HS-5 (cell line): ENCODE results near the gene FPGS.
"Not testable (repeated sequence)": the region's sequence is repeated elsewhere in the genome, so short reads cannot be mapped to it uniquely, and the experiment has no call there.

Experiments
- DNase-seq: peaks from one replicate; pipeline ENCODE4 v3.0.0-alpha.2; 2012; ENCODE audit warnings: low read depth

FPGS gene

GRCh38 chr9:127812011-127812410 is 9.3 kb downstream of the FPGS start:
- no peak for DNase-seq

DNA sequence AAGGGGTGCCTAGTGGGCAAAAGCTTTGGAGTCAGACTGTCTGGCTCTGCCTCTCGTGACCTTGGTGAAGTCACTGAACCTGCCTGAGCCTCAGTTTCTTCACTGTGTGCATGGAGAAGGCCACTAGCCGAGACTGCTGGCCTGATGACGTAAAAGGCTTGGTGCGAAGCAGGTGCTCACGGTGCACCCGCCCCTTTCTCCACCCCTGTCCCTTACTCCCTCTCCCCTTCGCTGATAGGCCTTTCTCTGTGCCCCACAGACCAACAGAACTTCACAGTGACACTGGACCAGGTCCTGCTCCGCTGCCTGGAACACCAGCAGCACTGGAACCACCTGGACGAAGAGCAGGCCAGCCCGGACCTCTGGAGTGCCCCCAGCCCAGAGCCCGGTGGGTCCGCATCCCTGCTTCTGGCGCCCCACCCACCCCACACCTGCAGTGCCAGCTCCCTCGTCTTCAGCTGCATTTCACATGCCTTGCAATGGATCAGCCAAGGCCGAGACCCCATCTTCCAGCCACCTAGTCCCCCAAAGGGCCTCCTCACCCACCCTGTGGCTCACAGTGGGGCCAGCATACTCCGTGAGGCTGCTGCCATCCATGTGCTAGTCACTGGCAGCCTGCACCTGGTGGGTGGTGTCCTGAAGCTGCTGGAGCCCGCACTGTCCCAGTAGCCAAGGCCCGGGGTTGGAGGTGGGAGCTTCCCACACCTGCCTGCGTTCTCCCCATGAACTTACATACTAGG is 10.4 kb downstream of the FPGS start:
- no peak for DNase-seq

- no peak for DNase-seq
These were observed 11.1 kb downstream of the FPGS start for GRCh38 chr9:127813686-127814226.

GRCh38 chr9:127814619-127815511 is 12.2 kb downstream of the FPGS start:
- no peak for DNase-seq

- DNase-seq = no peak
These were observed 13.1 kb downstream of the FPGS start for GRCh38 chr9:127815512-127816361.

GRCh38 chr9:127816362-127816725 is 13.7 kb downstream of the FPGS start:
- DNase-seq = no peak

DNA sequence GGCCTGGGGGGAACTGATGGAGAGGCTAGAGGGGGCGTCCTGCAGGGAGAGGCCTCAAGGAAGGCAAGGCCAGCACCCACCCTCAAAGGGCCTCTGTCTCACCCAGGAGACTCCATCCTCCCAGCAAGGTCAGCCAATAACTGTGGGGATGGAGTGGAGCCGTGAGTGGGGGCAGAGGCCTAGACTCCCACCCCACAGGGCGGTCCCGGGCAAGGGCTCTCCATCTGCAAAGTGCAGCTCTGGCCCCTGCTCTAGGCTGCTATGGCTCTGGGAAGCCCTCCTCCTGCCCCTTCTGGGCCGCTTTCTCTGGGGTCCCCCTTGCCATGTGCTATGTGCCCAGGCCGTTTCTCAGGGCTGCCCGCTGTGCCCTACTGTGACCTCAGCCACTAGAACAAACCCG is 14.0 kb downstream of the FPGS start:
- no peak for DNase-seq

- DNase-seq = no peak
These were observed 15.3 kb downstream of the FPGS start for GRCh38 chr9:127817881-127818434.

DNA sequence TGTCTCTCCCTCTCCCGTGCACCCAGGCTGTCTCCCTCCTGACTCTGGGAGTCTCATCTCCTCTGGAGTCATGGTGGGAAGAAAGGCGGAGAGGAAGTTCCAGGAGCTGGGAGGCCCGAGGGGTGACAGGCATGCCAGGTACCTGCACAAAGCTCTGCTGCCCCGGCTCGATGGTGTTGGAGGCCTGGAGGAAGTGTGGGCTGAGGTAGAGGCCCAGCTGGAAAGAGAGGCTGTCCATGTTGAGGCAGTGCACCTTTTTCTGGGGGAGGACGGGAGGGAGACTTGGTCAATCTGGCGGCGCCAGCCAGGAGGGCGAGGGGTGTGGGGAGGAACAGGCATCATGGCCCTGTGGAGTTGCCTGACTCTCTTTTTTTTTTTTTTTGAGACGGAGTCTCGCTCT is 15.9 kb downstream of the FPGS start:
- no peak for DNase-seq

GRCh38 chr9:127822108-127822507 is 19.4 kb downstream of the FPGS start:
- no peak for DNase-seq

GRCh38 chr9:127825319-127826051 is 22.8 kb downstream of the FPGS start:
- DNase-seq = no peak

DNA sequence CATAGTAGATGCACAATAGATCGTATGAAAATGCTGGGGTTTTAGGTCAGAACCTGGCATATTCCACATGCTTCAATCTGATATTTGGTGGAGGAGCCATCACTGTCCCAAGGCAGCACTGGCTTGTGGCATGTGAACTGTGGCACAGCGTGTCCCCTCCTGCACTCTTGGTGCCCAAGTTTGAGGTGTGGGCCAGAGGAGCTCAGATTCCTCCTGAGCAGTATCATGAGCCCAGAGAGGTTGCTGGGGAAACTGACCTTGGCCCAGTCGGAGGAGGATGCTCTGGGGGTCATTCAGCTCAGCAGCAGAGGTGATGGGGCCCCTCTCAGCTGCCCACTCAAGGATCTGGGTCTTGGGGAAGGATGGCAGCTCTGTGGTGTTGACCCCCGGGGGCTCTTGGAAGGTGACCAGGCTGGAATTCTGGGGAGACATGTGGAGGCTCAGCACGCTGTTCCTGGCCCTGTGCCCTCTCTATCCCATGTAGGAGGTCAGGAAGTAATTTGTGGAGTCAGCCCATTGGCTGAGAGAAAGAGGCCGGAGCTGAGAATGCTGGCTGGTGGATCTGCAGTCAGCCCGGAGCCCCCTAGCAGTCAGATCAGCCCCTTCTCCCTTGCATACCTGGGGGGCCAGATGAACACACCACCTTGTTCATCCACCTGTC is 23.7 kb downstream of the FPGS start:
- no peak for DNase-seq

GRCh38 chr9:127828262-127829031 is 25.8 kb downstream of the FPGS start:
- no peak for DNase-seq

- no peak for DNase-seq
These were observed 26.7 kb downstream of the FPGS start for GRCh38 chr9:127829205-127829906.

GRCh38 chr9:127832248-127832647 is 29.6 kb downstream of the FPGS start:
- no peak for DNase-seq

DNA sequence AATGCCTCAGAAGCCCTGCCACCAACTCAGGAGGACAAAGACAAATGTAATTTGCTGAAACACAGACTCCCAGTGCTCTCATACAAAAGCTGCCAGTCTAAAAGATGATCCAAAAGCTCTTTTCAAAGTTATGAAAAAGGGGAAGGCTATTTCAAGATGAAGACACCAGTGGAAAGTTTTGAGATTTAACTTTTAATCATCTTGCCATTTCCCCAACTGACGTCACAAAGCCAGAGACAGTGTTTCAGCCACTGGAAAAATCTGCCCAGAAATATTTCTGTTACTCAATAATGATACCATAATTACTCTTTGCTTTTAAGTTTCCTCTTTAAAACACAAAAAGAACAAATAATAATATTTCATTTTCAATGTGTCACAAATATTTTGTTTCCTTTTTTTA is 30.9 kb downstream of the FPGS start:
- DNase-seq = no peak

DNA sequence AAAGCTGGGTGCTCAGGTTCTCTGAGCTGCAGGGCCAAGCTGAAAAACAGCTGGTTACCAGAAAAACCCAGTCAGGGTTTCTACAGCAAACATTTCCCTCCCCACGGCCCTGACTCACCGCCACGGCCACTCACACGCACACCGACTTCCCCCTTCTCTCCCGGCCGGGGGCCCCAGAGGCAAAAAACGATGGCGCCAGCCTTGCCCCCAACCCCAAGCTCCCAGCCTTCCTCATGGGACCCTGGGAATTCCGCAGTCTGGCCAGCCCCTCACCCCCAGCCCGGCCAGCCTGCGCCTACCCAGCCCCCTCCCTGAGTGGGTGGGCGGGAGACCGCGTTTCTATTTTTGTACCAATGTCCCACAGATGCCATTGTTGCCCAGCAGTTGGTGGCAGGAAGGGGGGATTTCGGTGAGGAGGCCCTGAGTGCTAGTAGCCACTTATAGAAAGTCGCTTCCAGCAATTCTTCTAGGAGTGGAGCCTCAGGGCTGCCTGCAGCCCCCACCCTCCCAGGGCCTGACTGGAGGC is 33.4 kb downstream of the FPGS start:
- no peak for DNase-seq

- DNase-seq = not testable (repeated sequence)
These were observed 33.9 kb downstream of the FPGS start for GRCh38 chr9:127836561-127836960.

DNA sequence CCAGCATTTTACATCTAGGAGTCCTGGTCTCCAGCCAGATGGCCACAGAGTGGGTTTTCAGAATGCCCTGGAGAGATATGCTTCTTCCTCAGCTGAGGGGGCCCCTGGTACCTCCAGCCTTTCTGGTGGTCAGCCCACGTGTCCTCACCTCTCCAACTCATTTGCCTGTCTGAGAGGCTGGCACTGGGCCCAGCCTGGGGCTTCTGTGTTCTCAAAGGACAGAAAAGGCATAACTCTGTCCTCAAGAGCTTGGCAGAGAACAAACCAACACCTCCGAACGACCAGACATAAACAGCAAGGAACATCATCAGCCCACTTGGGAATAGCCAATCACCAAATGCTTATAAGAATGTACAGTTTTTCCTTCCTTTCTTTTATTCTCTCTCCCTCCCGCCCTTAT is 34.7 kb downstream of the FPGS start:
- DNase-seq = no peak
